Erythroblast (primary cell): ENCODE results near the gene ZCCHC14.

Experiments used
- GATA1 ChIP-seq: IDR thresholded peaks from 2 replicates; pipeline ENCODE4 v1.6.1; 2011; ENCODE audit warnings: low read depth, mild to moderate bottlenecking, control low read depth, low read length, moderate library complexity
- POLR2A ChIP-seq: IDR thresholded peaks from 2 replicates; pipeline ENCODE4 v1.6.1; 2011; ENCODE audit warnings: mild to moderate bottlenecking, low read length

DNA sequence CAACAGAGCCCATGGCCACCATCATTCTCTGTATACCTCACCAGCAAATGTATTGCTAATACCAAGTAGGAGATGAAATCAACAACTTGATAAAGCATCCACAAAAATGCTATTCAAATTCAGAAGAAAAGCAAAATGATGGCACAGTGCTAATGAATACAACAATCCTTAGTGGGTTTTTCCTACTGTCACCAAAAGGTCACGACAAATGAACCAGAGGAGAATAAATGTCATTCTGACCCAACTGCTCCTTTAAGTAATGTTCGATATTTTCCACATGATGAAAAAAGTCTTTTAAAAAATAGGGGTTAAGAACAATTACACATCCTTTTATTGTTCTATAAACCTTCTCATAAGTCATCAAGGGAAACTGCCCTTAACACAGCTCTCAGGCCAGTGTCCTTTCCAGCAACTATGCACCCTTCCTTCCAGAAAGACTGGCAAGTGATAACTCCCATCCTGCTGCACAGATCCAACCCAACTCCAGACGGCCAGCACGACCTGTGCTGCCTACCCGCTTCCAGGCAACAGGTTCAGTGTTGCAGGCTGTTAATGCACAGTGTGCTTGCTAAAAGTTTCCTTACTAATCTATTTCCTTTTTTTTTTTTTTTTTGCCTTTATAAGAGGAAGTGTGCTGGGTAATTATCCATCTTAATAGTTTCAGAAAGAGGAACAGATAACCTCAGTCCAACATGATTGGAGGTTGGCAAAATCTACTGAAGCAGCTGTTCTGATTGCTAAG lies 124.6 kb downstream of the ZCCHC14 start:
- TF ChIP-seq POLR2A (no peak), GATA1 (no peak)
